ENCODE measurements around the gene ZNF865. TPM values are rescaled to one million over a fixed set of nuclear protein-coding genes. Genes with fewer than 3 reads are reported as not detected.
A peak's percentile ranks its signal among the peaks of the same experiment; 100 is the strongest.

ZNF865 gene
- total RNA-seq, 3 donors from 2014 or later (not counting 1 experiment from before 2014, with no cell fraction given), result 18.5 to 22.1 (median 20.9) TPM

- WGBS (ENCODE audit: insufficient coverage), result 98% methylated on average over 8 of the region's 8 CpGs
- peaks cover 11% of the 10 kb centered on the region for H3K4me1 ChIP-seq (ENCODE audit: control insufficient read depth, insufficient read depth, low read length)
- no peak overlapping the region for H3K27ac ChIP-seq (ENCODE audit: low read length)
- TF ChIP-seq, protein P1, sequence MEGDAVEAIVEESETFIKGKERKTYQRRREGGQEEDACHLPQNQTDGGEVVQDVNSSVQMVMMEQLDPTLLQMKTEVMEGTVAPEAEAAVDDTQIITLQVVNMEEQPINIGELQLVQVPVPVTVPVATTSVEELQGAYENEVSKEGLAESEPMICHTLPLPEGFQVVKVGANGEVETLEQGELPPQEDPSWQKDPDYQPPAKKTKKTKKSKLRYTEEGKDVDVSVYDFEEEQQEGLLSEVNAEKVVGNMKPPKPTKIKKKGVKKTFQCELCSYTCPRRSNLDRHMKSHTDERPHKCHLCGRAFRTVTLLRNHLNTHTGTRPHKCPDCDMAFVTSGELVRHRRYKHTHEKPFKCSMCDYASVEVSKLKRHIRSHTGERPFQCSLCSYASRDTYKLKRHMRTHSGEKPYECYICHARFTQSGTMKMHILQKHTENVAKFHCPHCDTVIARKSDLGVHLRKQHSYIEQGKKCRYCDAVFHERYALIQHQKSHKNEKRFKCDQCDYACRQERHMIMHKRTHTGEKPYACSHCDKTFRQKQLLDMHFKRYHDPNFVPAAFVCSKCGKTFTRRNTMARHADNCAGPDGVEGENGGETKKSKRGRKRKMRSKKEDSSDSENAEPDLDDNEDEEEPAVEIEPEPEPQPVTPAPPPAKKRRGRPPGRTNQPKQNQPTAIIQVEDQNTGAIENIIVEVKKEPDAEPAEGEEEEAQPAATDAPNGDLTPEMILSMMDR (IDR thresholded peaks at IDR 0.05), result no peak
- ATAC-seq (no peak), DNase-seq (no peak)
- H3K27me3 Mint-ChIP-seq (ENCODE audit: low read depth in 2 of 2), result no peaks in the 10 kb centered on the region
- H3K4me1 Mint-ChIP-seq, result peaks cover 0 to 21% of the 10 kb centered on the region in 2 donors
- H3K4me3 ChIP-seq (ENCODE audit: low read length), result no peak overlapping the region
- H3K27ac Mint-ChIP-seq, result no peak overlapping the region
- H3K36me3 ChIP-seq (ENCODE audit: control insufficient read depth, insufficient read depth, low read length), result peaks cover 11% of the 10 kb centered on the region
- intact Hi-C loops (cut with micrococcal nuclease), result no loop called here
- H3K4me3 Mint-ChIP-seq, result no peak overlapping the region
- H3K9me3 Mint-ChIP-seq, result no peaks in the 10 kb centered on the region
- H3K9me3 ChIP-seq (ENCODE audit: control insufficient read depth, insufficient read depth, low read length), result no peaks in the 10 kb centered on the region
- H3K36me3 Mint-ChIP-seq, result no peaks in the 10 kb centered on the region
- no peaks in the 10 kb centered on the region for H3K27me3 ChIP-seq (ENCODE audit: control insufficient read depth, insufficient read depth, low read length)
Measured at GRCh38 chr19:55617426-55617825, 12.0 kb downstream of the ZNF865 start.

- TF ChIP-seq, protein P1 (IDR thresholded peaks at IDR 0.05), result no peak
- no peaks in the 10 kb centered on the region for H3K36me3 Mint-ChIP-seq
- H3K27me3 Mint-ChIP-seq (ENCODE audit: low read depth in 2 of 2), result no peaks in the 10 kb centered on the region
- no peak overlapping the region for H3K27ac ChIP-seq (ENCODE audit: low read length)
- H3K4me1 ChIP-seq (ENCODE audit: control insufficient read depth, insufficient read depth, low read length), result peaks cover 11% of the 10 kb centered on the region
- H3K27ac Mint-ChIP-seq, result peak overlapping the region; percentile 41 to 65
- intact Hi-C loops (cut with micrococcal nuclease), result no loop called here
- peaks cover 2 to 14% of the 10 kb centered on the region in 2 donors for H3K4me1 Mint-ChIP-seq
- H3K4me3 Mint-ChIP-seq, result no peak overlapping the region
- H3K36me3 ChIP-seq (ENCODE audit: control insufficient read depth, insufficient read depth, low read length), result peaks cover 11% of the 10 kb centered on the region
- WGBS (ENCODE audit: insufficient coverage), result 93% methylated on average over 7 of the region's 7 CpGs
- H3K27me3 ChIP-seq (ENCODE audit: control insufficient read depth, insufficient read depth, low read length), result no peaks in the 10 kb centered on the region
- no peak for ATAC-seq
- no peak overlapping the region for H3K4me3 ChIP-seq (ENCODE audit: low read length)
- DNase-seq, result no peak
- no peaks in the 10 kb centered on the region for H3K9me3 ChIP-seq (ENCODE audit: control insufficient read depth, insufficient read depth, low read length)
- no peaks in the 10 kb centered on the region for H3K9me3 Mint-ChIP-seq
Measured at GRCh38 chr19:55618426-55618825, 13.0 kb downstream of the ZNF865 start.

GRCh38 chr19:55619286-55619685 lies 13.8 kb downstream of the ZNF865 start:
- ATAC-seq, result no peak
- intact Hi-C loops (cut with micrococcal nuclease), result no loop called here
- no peak for DNase-seq
- Histone ChIP-seq H3K36me3 (ENCODE audit: control insufficient read depth, insufficient read depth, low read length) (peaks cover 11% of the 10 kb centered on the region), H3K4me3 (ENCODE audit: low read length) (no peak overlapping the region), H3K4me1 (ENCODE audit: control insufficient read depth, insufficient read depth, low read length) (peaks cover 15% of the 10 kb centered on the region), H3K9me3 (ENCODE audit: control insufficient read depth, insufficient read depth, low read length) (no peaks in the 10 kb centered on the region), H3K27me3 (ENCODE audit: control insufficient read depth, insufficient read depth, low read length) (no peaks in the 10 kb centered on the region), H3K27ac (ENCODE audit: low read length) (no peak overlapping the region)
- Mint-ChIP-seq H3K27ac (no peak overlapping the region), H3K4me1 (peaks cover 7 to 22% of the 10 kb centered on the region in 2 donors), H3K27me3 (ENCODE audit: low read depth in 2 of 2) (no peaks in the 10 kb centered on the region), H3K4me3 (no peak overlapping the region), H3K9me3 (no peaks in the 10 kb centered on the region), H3K36me3 (no peaks in the 10 kb centered on the region)
- 97% methylated on average over 3 of the region's 3 CpGs for WGBS (ENCODE audit: insufficient coverage)
- TF ChIP-seq, protein P1 (IDR thresholded peaks at IDR 0.05), result no peak

Measured in natural killer cell (primary cell).